H9 (cell line): ENCODE data around the gene SYT9. TPM values are rescaled to one million over a fixed set of nuclear protein-coding genes. Genes with fewer than 3 reads are reported as not detected.

ENCODE experiments used
- DNase-seq: peaks from one replicate; pipeline ENCODE4 v3.0.0-alpha.2; 2017
- H2AFZ ChIP-seq: one replicate; pipeline ENCODE4 v1.6.1; 2013; ENCODE audit warnings: mild to moderate bottlenecking, low read length, control low read depth, moderate library complexity
- H2AK5ac ChIP-seq: 2 replicates; pipeline ENCODE4 v1.6.1; 2013; ENCODE audit warnings: low read length, control low read depth, mixed read lengths; ENCODE audit not compliant: insufficient read length
- H2BK120ac ChIP-seq: one replicate; pipeline ENCODE4 v1.6.1; 2013; ENCODE audit warnings: low read depth, mild to moderate bottlenecking, low read length, control low read depth, inconsistent platforms; ENCODE audit not compliant: poor library complexity, severe bottlenecking
- H2BK12ac ChIP-seq: 2 replicates; pipeline ENCODE4 v1.6.1; 2013; ENCODE audit warnings: low read length, control low read depth, mixed read lengths, low read depth; ENCODE audit not compliant: insufficient read length
- H2BK15ac ChIP-seq: 2 replicates; pipeline ENCODE4 v1.6.1; 2013; ENCODE audit warnings: low read depth, low read length, control low read depth
- H2BK20ac ChIP-seq: one replicate; pipeline ENCODE4 v1.6.1; 2013; ENCODE audit warnings: low read depth, mild to moderate bottlenecking, low read length, control low read depth, inconsistent platforms; ENCODE audit not compliant: poor library complexity, severe bottlenecking
- H2BK5ac ChIP-seq: 2 replicates; pipeline ENCODE4 v1.6.1; 2013; ENCODE audit warnings: low read length, control low read depth, mixed read lengths; ENCODE audit not compliant: insufficient read length
- H3K14ac ChIP-seq: 2 replicates; pipeline ENCODE4 v1.6.1; 2013; ENCODE audit warnings: low read length, control low read depth; ENCODE audit not compliant: insufficient read depth
- H3K18ac ChIP-seq: 2 replicates; pipeline ENCODE4 v1.6.1; 2013; ENCODE audit warnings: low read depth, mild to moderate bottlenecking, mixed read lengths, low read length, control low read depth; ENCODE audit not compliant: insufficient read length
- H3K23ac ChIP-seq: 2 replicates; pipeline ENCODE4 v1.6.1; 2013; ENCODE audit warnings: low read length, control low read depth, mixed read lengths, low read depth; ENCODE audit not compliant: insufficient read length
- H3K23me2 ChIP-seq: 2 replicates; pipeline ENCODE4 v1.6.1; 2013; ENCODE audit warnings: low read depth, mild to moderate bottlenecking, mixed read lengths, low read length, control low read depth; ENCODE audit not compliant: insufficient read length, poor library complexity, severe bottlenecking
- H3K27ac ChIP-seq: 2 replicates; pipeline ENCODE4 v1.5.1; 2013; ENCODE audit warnings: low read length, control low read depth, mixed read lengths, low read depth; ENCODE audit not compliant: insufficient read length
- H3K27me3 ChIP-seq: 2 replicates; pipeline ENCODE4 v1.6.1; 2013; ENCODE audit warnings: low read length, control low read depth, inconsistent platforms; ENCODE audit not compliant: insufficient read depth
- H3K4ac ChIP-seq: 2 replicates; pipeline ENCODE4 v1.6.1; 2013; ENCODE audit warnings: low read depth, mild to moderate bottlenecking, control low read depth, inconsistent platforms, low read length, moderate library complexity
- H3K4me1 ChIP-seq: 2 replicates; pipeline ENCODE4 v1.6.1; 2013; ENCODE audit warnings: low read length, control low read depth, inconsistent platforms; ENCODE audit not compliant: insufficient read depth
- H3K4me2 ChIP-seq: 2 replicates; pipeline ENCODE4 v1.6.1; 2013; ENCODE audit warnings: low read length, control low read depth, mixed read lengths; ENCODE audit not compliant: insufficient read length, insufficient read depth
- H3K56ac ChIP-seq: 2 replicates; pipeline ENCODE4 v1.6.1; 2013; ENCODE audit warnings: low read depth, mild to moderate bottlenecking, mixed read lengths, low read length, control low read depth; ENCODE audit not compliant: insufficient read length
- H3K79me1 ChIP-seq: 2 replicates; pipeline ENCODE4 v1.6.1; 2013; ENCODE audit warnings: low read depth, mild to moderate bottlenecking, moderate library complexity, low read length, control low read depth, inconsistent platforms; ENCODE audit not compliant: insufficient read depth, poor library complexity, severe bottlenecking
- H3K79me2 ChIP-seq: 2 replicates; pipeline ENCODE4 v1.6.1; 2013; ENCODE audit warnings: low read length, control low read depth, inconsistent platforms; ENCODE audit not compliant: insufficient read depth
- H3K9ac ChIP-seq: 2 replicates; pipeline ENCODE4 v1.6.1; 2013; ENCODE audit warnings: low read length, control low read depth, mixed read lengths; ENCODE audit not compliant: insufficient read length; ENCODE audit errors: extremely low read depth
- H3K9me3 ChIP-seq: one replicate; pipeline ENCODE4 v1.6.1; 2013; ENCODE audit warnings: low read depth, low read length, inconsistent platforms; ENCODE audit not compliant: control insufficient read depth
- H3T11ph ChIP-seq: one replicate; pipeline ENCODE4 v1.6.1; 2013; ENCODE audit warnings: mild to moderate bottlenecking, low read length, control low read depth, inconsistent platforms
- H4K20me1 ChIP-seq: one replicate; pipeline ENCODE4 v1.6.1; 2013; ENCODE audit not compliant: control insufficient read depth, insufficient read length, insufficient read depth
- H4K5ac ChIP-seq: 2 replicates; pipeline ENCODE4 v1.6.1; 2013; ENCODE audit warnings: low read depth, mild to moderate bottlenecking, mixed read lengths, low read length, control low read depth; ENCODE audit not compliant: insufficient read length
- H4K8ac ChIP-seq: replicated peaks from 2 replicates; pipeline ENCODE4 v1.6.1; 2013; ENCODE audit warnings: low read length, control low read depth, mixed read lengths, low read depth; ENCODE audit not compliant: insufficient read length
- H4K91ac ChIP-seq: 2 replicates; pipeline ENCODE4 v1.6.1; 2013; ENCODE audit warnings: low read depth, mild to moderate bottlenecking, moderate library complexity, mixed read lengths, low read length, control low read depth; ENCODE audit not compliant: insufficient read length
- H3K27ac Mint-ChIP-seq, 3 experiments: 2 replicates in 2 of 3; 3 replicates in 1 of 3; pipeline ENCODE4 v1.8.0; 2020 to 2021; ENCODE audit warnings: mixed read lengths in 3 of 3, mild to moderate bottlenecking in 1 of 3, moderate library complexity in 1 of 3
- H3K27me3 Mint-ChIP-seq: 2 replicates; pipeline ENCODE4 v1.8.0; 2021; ENCODE audit warnings: low read depth, mild to moderate bottlenecking, moderate library complexity, mixed read lengths
- H3K36me3 Mint-ChIP-seq, 3 experiments: 2 replicates in 2 of 3; 3 replicates in 1 of 3; pipeline ENCODE4 v1.8.0; 2020 to 2021; ENCODE audit warnings: low read depth in 3 of 3, mixed read lengths in 3 of 3; ENCODE audit not compliant: insufficient read depth in 1 of 3
- H3K4me1 Mint-ChIP-seq, 2 experiments: 2 replicates each; pipeline ENCODE4 v1.8.0; 2020; ENCODE audit warnings: mixed read lengths in 2 of 2
- H3K4me3 Mint-ChIP-seq, 2 experiments: 2 replicates in 1 of 2; 3 replicates in 1 of 2; pipeline ENCODE4 v1.8.0; 2020 to 2021; ENCODE audit warnings: mild to moderate bottlenecking in 2 of 2, mixed read lengths in 2 of 2, moderate library complexity in 1 of 2
- H3K9me3 Mint-ChIP-seq, 2 experiments: 2 replicates in 1 of 2; 3 replicates in 1 of 2; pipeline ENCODE4 v1.8.0; 2020; ENCODE audit warnings: mild to moderate bottlenecking in 2 of 2, mixed read lengths in 2 of 2, moderate library complexity in 1 of 2
- CTCF ChIP-seq: fragments of 200-600 bp; sonication (generic); conservative IDR thresholded peaks from 3 replicates; pipeline ENCODE4 v1.8.0; 2021; ENCODE audit warnings: antibody characterized with exemption, mild to moderate bottlenecking
- WGBS: extraction: QIAGEN DNeasy Blood & Tissue Kit; methylation state at CpG from one replicate; pipeline ENCODE4 v1.1.7; 2013; ENCODE audit warnings: missing lambda C conversion rate, low lambda C conversion rate, mixed read lengths; ENCODE audit not compliant: insufficient read length; ENCODE audit errors: extremely low coverage; 5-methylcytosine and 5-hydroxymethylcytosine counted together
- total RNA-seq: library from RNA; stranded (reverse); gene quantifications from 2 replicates; pipeline ENCODE4 v1.2.1, GENCODE V29; 2021

The SYT9 gene
- total RNA-seq, 1 experiment from 2014 or later, result 0.63 TPM

- Histone ChIP-seq H2BK15ac (no peak overlapping the region), H3K4ac (no peak overlapping the region), H3K4me2 (no peak overlapping the region), H3K79me2 (no peaks in the 10 kb centered on the region), H3K9me3 (no peaks in the 10 kb centered on the region), H2BK120ac (no peak overlapping the region), H2AFZ (no peak overlapping the region), H4K91ac (no peak overlapping the region), H2BK12ac (no peak overlapping the region), H4K8ac (no peak overlapping the region), H3K4me1 (peaks cover 4% of the 10 kb centered on the region; the same call in 1 of the 2 replicates), H3K23me2 (peaks cover 10% of the 10 kb centered on the region), H3T11ph (no peak overlapping the region), H3K27me3 (peaks cover 10% of the 10 kb centered on the region; the same call in 1 of the 2 replicates), H4K20me1 (no peaks in the 10 kb centered on the region), H3K79me1 (no peaks in the 10 kb centered on the region), H3K27ac (no peak overlapping the region), H3K9ac (no peak overlapping the region), H2BK20ac (no peak overlapping the region), H3K56ac (no peak overlapping the region), H3K18ac (no peak overlapping the region), H3K23ac (no peak overlapping the region), H3K14ac (no peak overlapping the region), H2BK5ac (no peak overlapping the region), H2AK5ac (no peak overlapping the region), H4K5ac (no peak overlapping the region)
- Mint-ChIP-seq H3K27me3 (peaks cover 71% of the 10 kb centered on the region), H3K27ac (no peak overlapping the region), H3K4me3 (no peak overlapping the region), H3K9me3 (no peaks in the 10 kb centered on the region; a peak in 1 of 5 replicates), H3K36me3 (no peaks in the 10 kb centered on the region; a peak in 1 of 7 replicates), H3K4me1 (peaks cover 12 to 18% of the 10 kb centered on the region in 2 experiments)
- no CpG with 5 or more reads among the region's 3 CpGs for WGBS
- DNase-seq, result no peak
- TF ChIP-seq CTCF, result no peak
These were observed 1.5 kb upstream of the SYT9 start for GRCh38 chr11:7250166-7250565.
